ENCODE measurements around the gene IGFBP6. TPM values are rescaled to one million over a fixed set of nuclear protein-coding genes. Genes with fewer than 3 reads are reported as not detected.

The IGFBP6 gene
- total RNA-seq, result 10 to 100 TPM in 3 of 6 donors, 1 to 10 TPM in 3; 2.2 to 21.8 (median 9.2) TPM
- 10 to 100 TPM; 24.5 to 32.8 TPM for polyA plus RNA-seq

- no peak for FAIRE-seq
- H3K27me3 ChIP-seq, result no peaks in the 10 kb centered on the region
Measured at GRCh38 chr12:53097564-53098353, at the start of gene IGFBP6. Gene IGFBP6 (plus strand): TSS chr12:53097667. CDS start chr12:53097718, 51 bp downstream.

GRCh38 chr12:53048033-53048779, 49.3 kb upstream of the IGFBP6 start:
- ATAC-seq, result peak; percentile 30 to 51 (median 42)
- peak; percentile 81 to 94 (median 86) for DNase-seq
- Histone ChIP-seq H3K4me1 (peaks cover 40 to 57% (median 54%) of the 10 kb centered on the region in 3 donors), H3K27me3 (no peaks in the 10 kb centered on the region), H3K9me3 (no peaks in the 10 kb centered on the region), H3K36me3 (no peaks in the 10 kb centered on the region), H3K4me3 (peak overlapping the region in 3 of 4 donors; percentile 30 to 62 (median 59)), H3K27ac (peak overlapping the region; percentile 95 to 99 (median 98))
- intact Hi-C loops (cut with DNase I), result no loop called here
- 13 to 14% methylated on average over 10 of the region's 10 CpGs for WGBS, 2 donors
- no peak for FAIRE-seq
- TF ChIP-seq CTCF (IDR thresholded peaks at IDR 0.05), result peak in 1 of 4 donors; percentile 10

More at GRCh38 chr12:53097564-53098353, at the start of gene IGFBP6:
- WGBS, 2 donors, result 3 to 4% methylated on average over 42 to 51 of the region's 51 CpGs
- DNase-seq (peak; percentile 41 to 89 (median 70)), ATAC-seq (peak; percentile 64 to 70 (median 66))
- Histone ChIP-seq H3K36me3 (no peaks in the 10 kb centered on the region), H3K27ac (peak within 1 kb of the TSS; percentile 29 to 66 (median 47)), H3K4me3 (peak within 1 kb of the TSS; percentile 34 to 55 (median 45)), H3K4me1 (peaks cover 1 to 14% (median 4%) of the 10 kb centered on the region in 3 donors), H3K9me3 (no peaks in the 10 kb centered on the region)
- intact Hi-C loops (cut with DNase I), result loop anchor here in 2 of 3 donors (2.0 to 5.0 kb wide), 2 partner anchors 31 to 35 kb away; no protein-coding TSS in a partner anchor
- TF ChIP-seq CTCF (IDR thresholded peaks at IDR 0.05), result no peak

GRCh38 chr12:53048780-53049401, 48.6 kb upstream of the IGFBP6 start:
- Histone ChIP-seq H3K27ac (peak overlapping the region; percentile 95 to 99 (median 98)), H3K27me3 (no peaks in the 10 kb centered on the region), H3K4me3 (peak overlapping the region in 2 of 4 donors; percentile 40 to 59), H3K36me3 (no peaks in the 10 kb centered on the region), H3K4me1 (peaks cover 46 to 63% (median 57%) of the 10 kb centered on the region in 3 donors), H3K9me3 (no peaks in the 10 kb centered on the region)
- FAIRE-seq (no peak), DNase-seq (peak; percentile 63 to 84 (median 70)), ATAC-seq (no peak)
- TF ChIP-seq CTCF (IDR thresholded peaks at IDR 0.05), result no peak
- 7 to 9% methylated on average over 6 of the region's 6 CpGs for WGBS, 2 donors
- intact Hi-C loops (cut with DNase I), result no loop called here

GRCh38 chr12:53049571-53050318, 47.7 kb upstream of the IGFBP6 start, which contains the start of gene TNS2:
Gene TNS2 (plus strand): TSS chr12:53050065. CDS start chr12:53050186, 121 bp downstream.
- H3K4me3 ChIP-seq, result peak within 1 kb of the TSS; percentile 13 to 59 (median 28)
- DNase-seq, result peak; percentile 68 to 90 (median 77)
- WGBS, 2 donors, result 5 to 9% methylated on average over 20 of the region's 20 CpGs
- intact Hi-C loops (cut with DNase I), result no loop called here
- H3K9me3 ChIP-seq, result no peaks in the 10 kb centered on the region
- peaks cover 46 to 60% (median 57%) of the 10 kb centered on the region in 3 donors for H3K4me1 ChIP-seq
- peak within 1 kb of the TSS; percentile 95 to 99 (median 98) for H3K27ac ChIP-seq
- no peaks in the 10 kb centered on the region for H3K27me3 ChIP-seq
- ATAC-seq, result peak in 3 of 4 donors; percentile 1 to 3 (median 3)
- FAIRE-seq, result no peak
- H3K36me3 ChIP-seq, result no peaks in the 10 kb centered on the region
- TF ChIP-seq CTCF (IDR thresholded peaks at IDR 0.05), result no peak

Measured in pancreas (tissue), 10 donors.